Spleen (tissue), 11 donors: ENCODE measurements around the gene MCF2L. TPM values are rescaled to one million over a fixed set of nuclear protein-coding genes. Genes with fewer than 3 reads are reported as not detected.
A peak's percentile ranks its signal among the peaks of the same experiment; 100 is the strongest.

Source experiments
- DNase-seq: peaks from one replicate; pipeline ENCODE4 v3.0.0-alpha.2; 2020
- H3K27ac ChIP-seq, 8 donors: fragments of 200-600 bp; sonication (generic) in 7 of 8; 1 replicate in 4 of 8; 2 replicates in 4 of 8; pipeline versions ENCODE4 v1.5.0 to v1.8.0; 2016 to 2021; ENCODE audit warnings: inconsistent platforms in 4 of 8, mild to moderate bottlenecking in 4 of 8, moderate library complexity in 1 of 8
- H3K27me3 ChIP-seq, 7 donors: fragments of 200-600 bp; sonication (generic) in 6 of 7; replicated peaks in 1 of 7; 1 replicate in 4 of 7; 2 replicates in 3 of 7; pipeline versions ENCODE4 v1.5.0 to v1.8.0; 2016 to 2021; ENCODE audit warnings: inconsistent platforms in 3 of 7, mild to moderate bottlenecking in 1 of 7
- H3K36me3 ChIP-seq, 6 donors: fragments of 200-600 bp; sonication (generic) in 5 of 6; 1 replicate in 4 of 6; 2 replicates in 2 of 6; pipeline versions ENCODE4 v1.5.0 to v1.8.0; 2016 to 2021; ENCODE audit warnings: inconsistent platforms in 2 of 6
- H3K4me1 ChIP-seq, 6 donors: fragments of 200-600 bp; sonication (generic) in 5 of 6; 1 replicate in 3 of 6; 2 replicates in 3 of 6; pipeline versions ENCODE4 v1.5.0 to v1.8.0; 2016 to 2021; ENCODE audit warnings: inconsistent platforms in 3 of 6
- H3K4me3 ChIP-seq, 8 donors: fragments of 200-600 bp; sonication (generic) in 7 of 8; 1 replicate in 4 of 8; 2 replicates in 4 of 8; pipeline versions ENCODE4 v1.5.0 to v1.8.0; 2016 to 2021; ENCODE audit warnings: inconsistent platforms in 4 of 8, mild to moderate bottlenecking in 4 of 8, moderate library complexity in 2 of 8
- H3K9me3 ChIP-seq, 8 donors: fragments of 200-600 bp; sonication (generic) in 7 of 8; 1 replicate in 4 of 8; 2 replicates in 4 of 8; pipeline versions ENCODE4 v1.5.0 to v1.8.0; 2016 to 2021; ENCODE audit warnings: inconsistent platforms in 4 of 8
- POLR2A ChIP-seq, 3 donors: fragments of 450-650 bp; IDR thresholded peaks; one replicate each; pipeline ENCODE4 v1.5.1; 2017; ENCODE audit warnings: antibody characterized with exemption in 3 of 3, mild to moderate bottlenecking in 1 of 3
- POLR2AphosphoS5 ChIP-seq, 3 donors: sonication (generic); formaldehyde crosslinking; IDR thresholded peaks; one replicate each; pipeline ENCODE4 v1.5.1; 2017; ENCODE audit warnings: antibody characterized with exemption in 3 of 3
- WGBS, 5 donors: extraction: QIAGEN DNeasy Blood & Tissue Kit in 3 of 5; methylation state at CpG; one replicate each; pipeline versions ENCODE4 v1.1.5 to v1.1.7; 2013 to 2018; 5-methylcytosine and 5-hydroxymethylcytosine counted together
- intact Hi-C: fragments of 100-400 bp; cut with DNase I; formaldehyde crosslinking; loops from one replicate; pipeline ENCODE4 v1.15.0; 2023; ENCODE audit warnings: low total_unique reads
- polyA plus RNA-seq, 3 donors: library from polyadenylated mRNA; stranded (reverse); fragments of 200-250 nt; gene quantifications; one replicate each; pipeline ENCODE4 v1.2.1, GENCODE V29; 2013
- total RNA-seq, 7 donors: library from RNA; depleted of rRNA in 3 of 7; stranded (reverse); fragments of >200 nt in 3 of 7; fragmentation: NEBNext Ultra II Directional in 4 of 7; extraction: Animal tissue kit (Norgen Biotek cat#: 25700) in 4 of 7; gene quantifications; one replicate each; pipeline versions ENCODE4 v1.1.0 to v1.2.1, GENCODE V29; 2016 to 2021
- TF ChIP-seq, protein P1 (sequence below), 11 experiments: fragments of 200-600 bp in 7 of 11; fragments of 450-650 bp in 4 of 11; sonication (generic) in 4 of 11; IDR thresholded peaks in 8 of 11; conservative IDR thresholded peaks in 3 of 11; 1 replicate in 7 of 11; 2 replicates in 4 of 11; pipeline versions ENCODE4 v1.4.0 to v1.8.0; 2016 to 2021; ENCODE audit warnings: antibody characterized with exemption in 11 of 11, inconsistent platforms in 4 of 11, mild to moderate bottlenecking in 1 of 11
- donor health status: healthy with polysubstance abuse.
- donor health status: DM: no; HTN: no; CAD: no; lungs with moderate emphysema.
- donor health status: DM: no; HTN: no; CAD: no.
- donor health status: Bipolar disorder and iron deficiency.
- donor health status: healthy.
- donor health status: DM: no; HTN: no; CAD: no.
- donor health status: DM: yes; HTN: yes; CAD: no.

Gene MCF2L
- total and polyA plus RNA-seq, 10 donors: 4.3 to 21.4 (median 13.0) TPM

DNA sequence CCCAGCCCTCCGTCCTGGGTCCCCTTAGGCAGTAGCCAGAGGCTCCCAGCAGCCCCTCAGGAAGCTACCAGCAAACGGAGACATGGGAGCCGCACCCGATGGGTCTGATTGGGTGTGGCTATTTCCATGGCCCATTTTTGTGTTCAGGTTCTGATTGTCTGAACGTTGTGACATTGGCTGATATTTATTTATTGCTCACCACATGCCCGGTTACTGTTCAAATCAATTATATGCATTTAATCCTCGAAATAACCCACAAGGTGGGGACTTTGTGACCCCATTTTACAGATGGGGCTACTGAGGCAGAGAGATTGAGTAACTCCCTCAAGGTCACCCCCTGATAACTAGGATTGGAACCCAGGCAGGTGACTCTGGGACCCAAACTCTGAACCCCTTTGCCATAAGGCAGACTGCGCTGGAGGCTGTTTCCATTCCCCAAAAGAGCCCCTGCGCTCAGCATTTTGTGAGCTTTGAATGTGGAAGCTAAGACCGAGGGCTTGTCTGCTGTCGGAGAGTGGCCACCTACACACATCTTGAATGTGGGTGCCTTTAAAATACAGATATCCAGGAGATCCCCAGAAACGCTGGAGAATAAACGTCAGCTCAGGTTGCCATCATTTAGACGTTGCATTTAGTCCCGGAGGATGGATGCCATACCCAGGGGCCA lies 13.6 kb upstream of the MCF2L start:
- Histone ChIP-seq H3K36me3 (no peaks in the 10 kb centered on the region), H3K27me3 (peaks cover 0 to 10% (median 0%) of the 10 kb centered on the region in 7 donors), H3K9me3 (no peaks in the 10 kb centered on the region), H3K4me1 (no peaks in the 10 kb centered on the region), H3K27ac (no peak overlapping the region), H3K4me3 (no peak overlapping the region)
- 83 to 88% (median 86%) methylated on average over 15 of the region's 15 CpGs for WGBS, 5 donors
- intact Hi-C loops: no loop called here
- no peak for TF ChIP-seq POLR2A (IDR thresholded peaks at IDR 0.05)
- TF ChIP-seq POLR2AphosphoS5 (IDR thresholded peaks at IDR 0.05): no peak
- TF ChIP-seq, protein P1, sequence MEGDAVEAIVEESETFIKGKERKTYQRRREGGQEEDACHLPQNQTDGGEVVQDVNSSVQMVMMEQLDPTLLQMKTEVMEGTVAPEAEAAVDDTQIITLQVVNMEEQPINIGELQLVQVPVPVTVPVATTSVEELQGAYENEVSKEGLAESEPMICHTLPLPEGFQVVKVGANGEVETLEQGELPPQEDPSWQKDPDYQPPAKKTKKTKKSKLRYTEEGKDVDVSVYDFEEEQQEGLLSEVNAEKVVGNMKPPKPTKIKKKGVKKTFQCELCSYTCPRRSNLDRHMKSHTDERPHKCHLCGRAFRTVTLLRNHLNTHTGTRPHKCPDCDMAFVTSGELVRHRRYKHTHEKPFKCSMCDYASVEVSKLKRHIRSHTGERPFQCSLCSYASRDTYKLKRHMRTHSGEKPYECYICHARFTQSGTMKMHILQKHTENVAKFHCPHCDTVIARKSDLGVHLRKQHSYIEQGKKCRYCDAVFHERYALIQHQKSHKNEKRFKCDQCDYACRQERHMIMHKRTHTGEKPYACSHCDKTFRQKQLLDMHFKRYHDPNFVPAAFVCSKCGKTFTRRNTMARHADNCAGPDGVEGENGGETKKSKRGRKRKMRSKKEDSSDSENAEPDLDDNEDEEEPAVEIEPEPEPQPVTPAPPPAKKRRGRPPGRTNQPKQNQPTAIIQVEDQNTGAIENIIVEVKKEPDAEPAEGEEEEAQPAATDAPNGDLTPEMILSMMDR (IDR thresholded peaks at IDR 0.05 in 8 of 11, conservative IDR thresholded peaks at IDR 0.05 in 3 of 11): no peak
- no peak for DNase-seq

- Histone ChIP-seq H3K4me3 (no peak overlapping the region), H3K9me3 (no peaks in the 10 kb centered on the region), H3K4me1 (no peaks in the 10 kb centered on the region), H3K27ac (no peak overlapping the region), H3K36me3 (no peaks in the 10 kb centered on the region), H3K27me3 (peaks cover 0 to 10% (median 0%) of the 10 kb centered on the region in 7 donors)
- 84 to 95% (median 90%) methylated on average over 11 of the region's 11 CpGs for WGBS, 5 donors
- intact Hi-C loops: no loop called here
- DNase-seq: peak; percentile 29
- TF ChIP-seq, protein P1 (IDR thresholded peaks at IDR 0.05 in 8 of 11, conservative IDR thresholded peaks at IDR 0.05 in 3 of 11): no peak
- no peak for TF ChIP-seq POLR2AphosphoS5 (IDR thresholded peaks at IDR 0.05)
- no peak for TF ChIP-seq POLR2A (IDR thresholded peaks at IDR 0.05)
Observed at GRCh38 chr13:112955956-112956355, 13.1 kb upstream of the MCF2L start.

DNA sequence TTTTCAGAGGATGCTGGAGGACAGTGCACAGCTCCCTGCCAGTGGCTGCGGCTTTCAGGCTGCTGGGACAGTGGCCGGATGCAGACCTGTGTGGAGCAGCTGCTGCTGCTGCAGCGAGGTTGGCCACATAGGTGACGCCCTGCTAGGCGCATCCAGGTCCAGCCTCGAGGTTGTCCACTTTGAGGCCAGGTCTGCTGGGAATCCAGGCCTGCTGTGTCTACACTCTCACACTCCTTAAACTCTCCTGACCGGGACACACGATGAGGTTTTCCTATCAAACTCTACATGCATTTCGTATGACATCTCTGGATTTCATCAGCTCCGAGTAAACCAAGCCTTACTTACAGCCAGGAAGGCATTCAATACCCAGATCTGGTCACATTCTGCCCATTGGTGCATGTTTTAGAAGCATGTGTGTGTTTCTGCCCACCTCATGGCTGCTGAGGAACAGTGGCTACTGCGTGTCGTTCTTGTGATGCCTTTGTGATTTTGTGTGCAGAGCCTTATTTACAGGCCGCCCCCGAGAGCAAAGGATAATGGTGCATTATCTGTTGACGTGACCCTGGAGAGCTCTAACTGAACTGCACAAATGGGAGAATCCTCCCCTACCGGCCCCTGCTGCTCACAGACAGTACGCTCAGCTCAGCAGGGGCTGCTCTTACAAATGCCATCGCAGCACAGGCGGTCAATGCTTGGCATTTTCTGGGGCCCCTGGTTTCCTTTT lies 12.3 kb upstream of the MCF2L start:
- H3K27me3 ChIP-seq: peaks cover 0 to 10% (median 0%) of the 10 kb centered on the region in 7 donors
- DNase-seq: peak; percentile 65
- H3K36me3 ChIP-seq: no peaks in the 10 kb centered on the region
- no peaks in the 10 kb centered on the region for H3K9me3 ChIP-seq
- 84 to 91% (median 88%) methylated on average over 19 of the region's 19 CpGs for WGBS, 5 donors
- H3K4me1 ChIP-seq: no peaks in the 10 kb centered on the region
- intact Hi-C loops: no loop called here
- TF ChIP-seq, protein P1 (IDR thresholded peaks at IDR 0.05 in 8 of 11, conservative IDR thresholded peaks at IDR 0.05 in 3 of 11): no peak
- TF ChIP-seq POLR2A (IDR thresholded peaks at IDR 0.05) (no peak), POLR2AphosphoS5 (IDR thresholded peaks at IDR 0.05) (no peak)
- H3K4me3 ChIP-seq: no peak overlapping the region
- no peak overlapping the region for H3K27ac ChIP-seq

DNA sequence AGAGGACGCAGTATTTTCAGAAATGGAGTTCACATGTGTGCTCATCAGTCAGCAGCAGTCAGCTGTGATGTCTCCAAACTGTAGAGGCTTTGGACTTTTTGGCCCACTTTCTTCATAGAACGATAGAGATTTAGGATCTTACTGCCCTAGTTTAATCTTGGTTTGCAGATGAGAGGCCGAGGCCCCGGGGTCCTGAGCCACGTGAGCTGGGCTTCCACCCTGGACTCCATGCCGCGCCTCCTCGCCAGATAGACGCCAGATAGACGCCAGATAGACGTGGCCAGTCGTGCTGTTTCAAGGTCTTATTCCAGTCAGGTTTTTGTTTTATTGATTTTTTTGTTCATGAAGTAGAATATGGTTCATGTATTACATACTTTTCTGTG lies 11.7 kb upstream of the MCF2L start:
- no peaks in the 10 kb centered on the region for H3K4me1 ChIP-seq
- no peaks in the 10 kb centered on the region for H3K36me3 ChIP-seq
- DNase-seq: peak; percentile 31
- peaks cover 0 to 10% (median 0%) of the 10 kb centered on the region in 7 donors for H3K27me3 ChIP-seq
- 86 to 90% (median 87%) methylated on average over 12 of the region's 12 CpGs for WGBS, 5 donors
- intact Hi-C loops: no loop called here
- no peaks in the 10 kb centered on the region for H3K9me3 ChIP-seq
- no peak for TF ChIP-seq POLR2AphosphoS5 (IDR thresholded peaks at IDR 0.05)
- TF ChIP-seq POLR2A (IDR thresholded peaks at IDR 0.05): no peak
- TF ChIP-seq, protein P1 (IDR thresholded peaks at IDR 0.05 in 8 of 11, conservative IDR thresholded peaks at IDR 0.05 in 3 of 11): no peak
- no peak overlapping the region for H3K27ac ChIP-seq
- H3K4me3 ChIP-seq: no peak overlapping the region
